Measurements from ENCODE around the gene CYFIP1. TPM values are rescaled to one million over a fixed set of nuclear protein-coding genes. Genes with fewer than 3 reads are reported as not detected.

CYFIP1 gene
- total and polyA plus RNA-seq, 3 donors from 2014 or later, result 50.9 to 112 (median 90.5) TPM

GRCh38 chr15:22944651-22945050 is 35.5 kb downstream of the CYFIP1 start:
- Histone ChIP-seq H3K36me3 (ENCODE audit: low read depth, missing control alignments) (no peaks in the 10 kb centered on the region), H3K4me1 (peaks cover 6% of the 10 kb centered on the region), H3K27me3 (no peaks in the 10 kb centered on the region), H3K9me3 (no peaks in the 10 kb centered on the region), H3K4me3 (no peak overlapping the region), H3K27ac (no peak overlapping the region)
- WGBS, 2 donors, result 75 to 88% methylated on average over 7 to 8 of the region's 8 CpGs
- DNase-seq, result no peak
- no peak for TF ChIP-seq CTCF (IDR thresholded peaks at IDR 0.05)
- intact Hi-C loops (cut with DNase I; ENCODE audit: low total_unique reads), result no loop called here

GRCh38 chr15:22942877-22943276 is 37.3 kb downstream of the CYFIP1 start:
- WGBS, 2 donors, result 95 to 97% methylated on average over 11 to 15 of the region's 15 CpGs
- Histone ChIP-seq H3K4me1 (peaks cover 11% of the 10 kb centered on the region), H3K4me3 (no peak overlapping the region), H3K36me3 (ENCODE audit: low read depth, missing control alignments) (no peaks in the 10 kb centered on the region), H3K9me3 (no peaks in the 10 kb centered on the region), H3K27me3 (no peaks in the 10 kb centered on the region), H3K27ac (no peak overlapping the region)
- intact Hi-C loops (cut with DNase I; ENCODE audit: low total_unique reads), result no loop called here
- no peak for TF ChIP-seq POLR2A (IDR thresholded peaks at IDR 0.05)
- TF ChIP-seq CTCF (IDR thresholded peaks at IDR 0.05), result no peak
- DNase-seq, result no peak

GRCh38 chr15:22942306-22942855 is 37.8 kb downstream of the CYFIP1 start:
- Histone ChIP-seq H3K9me3 (no peaks in the 10 kb centered on the region), H3K27me3 (no peaks in the 10 kb centered on the region), H3K4me1 (peaks cover 11% of the 10 kb centered on the region), H3K36me3 (ENCODE audit: low read depth, missing control alignments) (no peaks in the 10 kb centered on the region), H3K4me3 (no peak overlapping the region), H3K27ac (no peak overlapping the region)
- no peak for DNase-seq
- 86 to 89% methylated on average over 21 to 24 of the region's 24 CpGs for WGBS, 2 donors
- TF ChIP-seq POLR2A (IDR thresholded peaks at IDR 0.05), result no peak
- no peak for TF ChIP-seq CTCF (IDR thresholded peaks at IDR 0.05)
- intact Hi-C loops (cut with DNase I; ENCODE audit: low total_unique reads), result no loop called here

GRCh38 chr15:22941179-22941578 is 39.0 kb downstream of the CYFIP1 start:
- intact Hi-C loops (cut with DNase I; ENCODE audit: low total_unique reads), result no loop called here
- Histone ChIP-seq H3K9me3 (no peaks in the 10 kb centered on the region), H3K27ac (no peak overlapping the region), H3K27me3 (no peaks in the 10 kb centered on the region), H3K4me3 (no peak overlapping the region), H3K4me1 (peaks cover 11% of the 10 kb centered on the region), H3K36me3 (ENCODE audit: low read depth, missing control alignments) (no peaks in the 10 kb centered on the region)
- 91 to 95% methylated on average over 4 of the region's 4 CpGs for WGBS, 2 donors
- no peak for TF ChIP-seq POLR2A (IDR thresholded peaks at IDR 0.05)
- TF ChIP-seq CTCF (IDR thresholded peaks at IDR 0.05), result no peak
- no peak for DNase-seq

- DNase-seq, result no peak
- 73 to 80% methylated on average over 6 to 9 of the region's 10 CpGs for WGBS, 2 donors
- intact Hi-C loops (cut with DNase I; ENCODE audit: low total_unique reads), result no loop called here
Observed at GRCh38 chr15:22939652-22940061, 40.5 kb downstream of the CYFIP1 start.

More at GRCh38 chr15:22939652-22940061, 40.5 kb downstream of the CYFIP1 start:
- no peaks in the 10 kb centered on the region for H3K36me3 ChIP-seq (ENCODE audit: low read depth, missing control alignments)
- H3K27me3 ChIP-seq, result no peaks in the 10 kb centered on the region
- H3K4me1 ChIP-seq, result peaks cover 11% of the 10 kb centered on the region
- no peaks in the 10 kb centered on the region for H3K9me3 ChIP-seq
- TF ChIP-seq POLR2A (IDR thresholded peaks at IDR 0.05) (no peak), CTCF (IDR thresholded peaks at IDR 0.05) (no peak)
- no peak overlapping the region for H3K27ac ChIP-seq
- H3K4me3 ChIP-seq, result no peak overlapping the region

Measured in testis (tissue), 3 donors.